Endodermal cell (in vitro differentiated cells): ENCODE measurements around the gene ATP5F1E. TPM values are rescaled to one million over a fixed set of nuclear protein-coding genes. Genes with fewer than 3 reads are reported as not detected.

Experiments
- DNase-seq: peaks from one replicate; pipeline ENCODE4 v3.0.0-alpha.2; 2017
- H3K27ac ChIP-seq: 2 replicates; pipeline ENCODE4 v1.5.1; 2013; ENCODE audit warnings: mild to moderate bottlenecking, low read depth, low read length, moderate library complexity
- H3K27me3 ChIP-seq: 2 replicates; pipeline ENCODE4 v1.6.1; 2013; ENCODE audit warnings: mild to moderate bottlenecking, low read length, moderate library complexity; ENCODE audit not compliant: insufficient read depth, control insufficient read depth, poor library complexity, severe bottlenecking
- H3K36me3 ChIP-seq: 2 replicates; pipeline ENCODE4 v1.7.0; 2013; ENCODE audit warnings: mild to moderate bottlenecking, low read length, moderate library complexity; ENCODE audit not compliant: control insufficient read depth, insufficient read depth
- H3K4me1 ChIP-seq: one replicate; pipeline ENCODE4 v1.7.0; 2013; ENCODE audit warnings: low read length; ENCODE audit not compliant: control insufficient read depth, insufficient read depth
- H3K4me3 ChIP-seq: 2 replicates; pipeline ENCODE4 v1.5.1; 2013; ENCODE audit warnings: mild to moderate bottlenecking, low read length, moderate library complexity
- H3K9ac ChIP-seq: 2 replicates; pipeline ENCODE4 v1.6.1; 2013; ENCODE audit warnings: mild to moderate bottlenecking, low read length, moderate library complexity; ENCODE audit not compliant: poor library complexity, severe bottlenecking; ENCODE audit errors: extremely low read depth
- H3K9me3 ChIP-seq: 2 replicates; pipeline ENCODE4 v1.6.1; 2013; ENCODE audit warnings: mild to moderate bottlenecking, low read length, moderate library complexity; ENCODE audit not compliant: control insufficient read depth
- H3K27ac Mint-ChIP-seq: 2 replicates; pipeline ENCODE4 v1.8.0; 2020; ENCODE audit warnings: mixed read lengths
- H3K27me3 Mint-ChIP-seq: 2 replicates; pipeline ENCODE4 v1.8.0; 2021; ENCODE audit warnings: mild to moderate bottlenecking, mixed read lengths; ENCODE audit not compliant: insufficient read depth
- H3K36me3 Mint-ChIP-seq: 2 replicates; pipeline ENCODE4 v1.8.0; 2020; ENCODE audit warnings: low read depth, mixed read lengths
- H3K4me1 Mint-ChIP-seq: 2 replicates; pipeline ENCODE4 v1.8.0; 2020; ENCODE audit warnings: mixed read lengths
- H3K4me3 Mint-ChIP-seq: 2 replicates; pipeline ENCODE4 v1.8.0; 2020; ENCODE audit warnings: mild to moderate bottlenecking, moderate library complexity, mixed read lengths
- H3K9me3 Mint-ChIP-seq: 2 replicates; pipeline ENCODE4 v1.8.0; 2020; ENCODE audit warnings: mild to moderate bottlenecking, mixed read lengths
- CTCF ChIP-seq: fragments of 200-600 bp; sonication (generic); conservative IDR thresholded peaks from 2 replicates; pipeline ENCODE4 v1.5.0; 2021; ENCODE audit warnings: antibody characterized with exemption, mild to moderate bottlenecking
- WGBS, 2 experiments: methylation state at CpG; one replicate each; pipeline versions ENCODE4 v1.1.5 to v1.1.7; 2013; ENCODE audit warnings: missing lambda C conversion rate in 2 of 2, mixed read lengths in 1 of 2; ENCODE audit not compliant: insufficient coverage in 1 of 2, insufficient read length in 1 of 2; 5-methylcytosine and 5-hydroxymethylcytosine counted together
- total RNA-seq, 2 donors: library from RNA; stranded (reverse); fragmentation: NEBNext Ultra II Directional in 1 of 2; extraction: Animal tissue kit (Norgen Biotek cat#: 25700) in 1 of 2; gene quantifications; 2 replicates in 1 of 2; 3 replicates in 1 of 2; pipeline ENCODE4 v1.2.1, GENCODE V29; 2021

Gene ATP5F1E
- total RNA-seq, 2 donors from 2014 or later = 52.6 to 62.6 TPM

GRCh38 chr20:58989196-58989595 lies 42.9 kb downstream of the ATP5F1E start:
- Histone ChIP-seq H3K27ac (no peak overlapping the region), H3K4me3 (no peak overlapping the region), H3K9ac (no peak overlapping the region), H3K36me3 (peaks cover 88% of the 10 kb centered on the region), H3K4me1 (no peaks in the 10 kb centered on the region), H3K9me3 (no peaks in the 10 kb centered on the region), H3K27me3 (no peaks in the 10 kb centered on the region)
- no peaks in the 10 kb centered on the region for H3K9me3 Mint-ChIP-seq
- 96 to 98% methylated on average over 6 to 10 of the region's 10 CpGs for WGBS, 2 experiments
- DNase-seq = peak; percentile 5
- H3K36me3 Mint-ChIP-seq = peaks cover 78% of the 10 kb centered on the region
- TF ChIP-seq CTCF = no peak
- peaks cover 10% of the 10 kb centered on the region for H3K4me1 Mint-ChIP-seq
- no peak overlapping the region for H3K4me3 Mint-ChIP-seq
- no peak overlapping the region for H3K27ac Mint-ChIP-seq
- H3K27me3 Mint-ChIP-seq = no peaks in the 10 kb centered on the region

GRCh38 chr20:58988565-58988882 lies 43.6 kb downstream of the ATP5F1E start:
- 90 to 96% methylated on average over 5 to 6 of the region's 6 CpGs for WGBS, 2 experiments
- Mint-ChIP-seq H3K27ac (no peak overlapping the region), H3K4me3 (no peak overlapping the region), H3K4me1 (peaks cover 15% of the 10 kb centered on the region), H3K36me3 (peaks cover 72% of the 10 kb centered on the region), H3K27me3 (no peaks in the 10 kb centered on the region), H3K9me3 (no peaks in the 10 kb centered on the region)
- DNase-seq = peak; percentile 10
- H3K9ac ChIP-seq = no peak overlapping the region
- H3K27me3 ChIP-seq = no peaks in the 10 kb centered on the region
- H3K4me1 ChIP-seq = no peaks in the 10 kb centered on the region
- no peak overlapping the region for H3K4me3 ChIP-seq
- H3K36me3 ChIP-seq = peaks cover 81% of the 10 kb centered on the region
- no peaks in the 10 kb centered on the region for H3K9me3 ChIP-seq
- H3K27ac ChIP-seq = no peak overlapping the region
- no peak for TF ChIP-seq CTCF

GRCh38 chr20:58987790-58988564 lies 44.2 kb downstream of the ATP5F1E start:
- H3K27me3 ChIP-seq = no peaks in the 10 kb centered on the region
- H3K27me3 Mint-ChIP-seq = no peaks in the 10 kb centered on the region
- H3K9ac ChIP-seq = no peak overlapping the region
- peaks cover 15% of the 10 kb centered on the region for H3K4me1 Mint-ChIP-seq
- peak overlapping the region; percentile 20 for H3K27ac Mint-ChIP-seq
- H3K4me1 ChIP-seq = no peaks in the 10 kb centered on the region
- no peak overlapping the region for H3K4me3 Mint-ChIP-seq
- H3K36me3 ChIP-seq = peaks cover 76% of the 10 kb centered on the region
- no peak overlapping the region for H3K4me3 ChIP-seq
- H3K9me3 Mint-ChIP-seq = no peaks in the 10 kb centered on the region
- H3K36me3 Mint-ChIP-seq = peaks cover 66% of the 10 kb centered on the region
- TF ChIP-seq CTCF = no peak
- 90 to 92% methylated on average over 8 to 9 of the region's 9 CpGs for WGBS, 2 experiments
- H3K9me3 ChIP-seq = no peaks in the 10 kb centered on the region
- H3K27ac ChIP-seq = no peak overlapping the region
- peak; percentile 12 for DNase-seq
